Measurements from ENCODE around the gene PPP2R5C. TPM values are rescaled to one million over a fixed set of nuclear protein-coding genes. Genes with fewer than 3 reads are reported as not detected.

The PPP2R5C gene
- total RNA-seq, 1 experiment from 2014 or later, result 93.0 TPM

DNA sequence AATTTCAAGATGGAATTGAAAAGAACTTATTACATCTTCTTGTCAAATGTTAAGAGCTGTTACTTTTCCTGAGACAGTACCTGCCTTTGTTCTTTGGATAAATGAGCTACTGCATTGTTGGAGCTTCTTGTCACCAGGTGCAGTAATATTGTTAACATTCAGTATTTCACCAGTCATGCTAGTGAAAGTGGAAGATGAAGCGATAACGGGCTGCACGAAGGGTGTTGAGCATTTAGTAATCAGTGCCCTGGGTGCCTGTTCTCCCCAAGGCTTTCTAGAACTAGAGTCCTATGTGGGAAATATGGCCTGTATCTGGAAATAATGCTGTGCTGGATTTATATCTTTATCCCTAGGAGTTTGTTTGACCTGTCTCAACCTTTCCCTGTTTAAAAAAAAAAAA is 83.2 kb downstream of the PPP2R5C start:
- Histone ChIP-seq H3K4me2 (ENCODE audit: insufficient read depth, insufficient read length, low read length) (no peak overlapping the region), H2BK5ac (ENCODE audit: insufficient read length, low read length) (no peak overlapping the region), H2BK15ac (ENCODE audit: low read depth, low read length) (no peak overlapping the region), H2AFZ (ENCODE audit: low read length) (no peak overlapping the region), H3K9me3 (ENCODE audit: control insufficient read depth, low read depth, low read length) (no peaks in the 10 kb centered on the region), H3K14ac (ENCODE audit: insufficient read depth, low read length) (no peak overlapping the region), H4K20me1 (ENCODE audit: control insufficient read depth, insufficient read depth, insufficient read length) (no peaks in the 10 kb centered on the region), H3K4me1 (ENCODE audit: insufficient read depth, low read length) (peaks cover 4% of the 10 kb centered on the region; the same call in 1 of the 2 replicates), H2BK20ac (ENCODE audit: low read depth, low read length, poor library complexity, severe bottlenecking) (no peak overlapping the region), H3K18ac (ENCODE audit: insufficient read length, low read depth, low read length) (no peak overlapping the region), H3K9ac (ENCODE audit: extremely low read depth, insufficient read length, low read length) (no peak overlapping the region), H2BK12ac (ENCODE audit: insufficient read length, low read depth, low read length) (no peak overlapping the region), H3T11ph (ENCODE audit: low read length) (no peak overlapping the region), H3K56ac (ENCODE audit: insufficient read length, low read depth, low read length) (no peak overlapping the region), H4K91ac (ENCODE audit: insufficient read length, low read depth, low read length) (no peak overlapping the region), H4K5ac (ENCODE audit: insufficient read length, low read depth, low read length) (no peak overlapping the region), H4K8ac (replicated peaks; ENCODE audit: insufficient read length, low read depth, low read length) (no peak overlapping the region), H3K23me2 (ENCODE audit: insufficient read length, low read depth, low read length, poor library complexity, severe bottlenecking) (no peaks in the 10 kb centered on the region), H2BK120ac (ENCODE audit: low read depth, low read length, poor library complexity, severe bottlenecking) (no peak overlapping the region), H3K23ac (ENCODE audit: insufficient read length, low read depth, low read length) (no peak overlapping the region), H3K79me2 (ENCODE audit: insufficient read depth, low read length) (no peaks in the 10 kb centered on the region), H3K27me3 (ENCODE audit: insufficient read depth, low read length) (no peaks in the 10 kb centered on the region), H3K4ac (ENCODE audit: low read depth, low read length) (no peak overlapping the region), H3K27ac (ENCODE audit: insufficient read length, low read depth, low read length) (no peak overlapping the region), H3K79me1 (ENCODE audit: insufficient read depth, low read depth, low read length, poor library complexity, severe bottlenecking) (peaks cover 3% of the 10 kb centered on the region), H2AK5ac (ENCODE audit: insufficient read length, low read length) (no peak overlapping the region)
- no peak for DNase-seq
- Mint-ChIP-seq H3K27ac (peak overlapping the region in 2 of 3 experiments; percentile 20 to 48; a peak in 2 of 7 replicates), H3K9me3 (no peaks in the 10 kb centered on the region), H3K4me1 (peaks cover 20 to 26% of the 10 kb centered on the region in 2 experiments), H3K4me3 (no peak overlapping the region), H3K36me3 (ENCODE audit: insufficient read depth in 1 of 3, low read depth in 3 of 3) (no peaks in the 10 kb centered on the region), H3K27me3 (ENCODE audit: low read depth) (no peaks in the 10 kb centered on the region)
- TF ChIP-seq, protein P1, sequence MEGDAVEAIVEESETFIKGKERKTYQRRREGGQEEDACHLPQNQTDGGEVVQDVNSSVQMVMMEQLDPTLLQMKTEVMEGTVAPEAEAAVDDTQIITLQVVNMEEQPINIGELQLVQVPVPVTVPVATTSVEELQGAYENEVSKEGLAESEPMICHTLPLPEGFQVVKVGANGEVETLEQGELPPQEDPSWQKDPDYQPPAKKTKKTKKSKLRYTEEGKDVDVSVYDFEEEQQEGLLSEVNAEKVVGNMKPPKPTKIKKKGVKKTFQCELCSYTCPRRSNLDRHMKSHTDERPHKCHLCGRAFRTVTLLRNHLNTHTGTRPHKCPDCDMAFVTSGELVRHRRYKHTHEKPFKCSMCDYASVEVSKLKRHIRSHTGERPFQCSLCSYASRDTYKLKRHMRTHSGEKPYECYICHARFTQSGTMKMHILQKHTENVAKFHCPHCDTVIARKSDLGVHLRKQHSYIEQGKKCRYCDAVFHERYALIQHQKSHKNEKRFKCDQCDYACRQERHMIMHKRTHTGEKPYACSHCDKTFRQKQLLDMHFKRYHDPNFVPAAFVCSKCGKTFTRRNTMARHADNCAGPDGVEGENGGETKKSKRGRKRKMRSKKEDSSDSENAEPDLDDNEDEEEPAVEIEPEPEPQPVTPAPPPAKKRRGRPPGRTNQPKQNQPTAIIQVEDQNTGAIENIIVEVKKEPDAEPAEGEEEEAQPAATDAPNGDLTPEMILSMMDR (conservative IDR thresholded peaks at IDR 0.05), result no peak
- WGBS (ENCODE audit: extremely low coverage, insufficient read length, low lambda C conversion rate), result no CpG with 5 or more reads among the region's 3 CpGs
